PC-3 (cell line): ENCODE measurements around the gene EIF4E. TPM values are rescaled to one million over a fixed set of nuclear protein-coding genes. Genes with fewer than 3 reads are reported as not detected.

ENCODE experiments used
- ATAC-seq: fragments of 200-7000 bp; cut with Tn5 transposase; 2 replicates; pipeline ENCODE4 v1.9.1; 2020; ENCODE audit warnings: mild to moderate bottlenecking, moderate library complexity
- BruUV-seq: library from RNA; stranded (reverse); fragments of 400-500 nt; replicated peaks from 2 replicates; lab custom pipeline; 2021; lab: Mats Ljungman, UMichigan
- CTCF ChIA-PET: fragments of 300-600 bp; sonication (Branson Sonifier 250); formaldehyde crosslinking; loops from one replicate; lab custom pipeline; 2022; ENCODE audit warnings: antibody characterized with exemption; lab: Charles Lee
- POLR2A ChIA-PET: fragments of 300-600 bp; sonication (Branson Sonifier 250); formaldehyde crosslinking; loops from one replicate; lab custom pipeline; 2022; ENCODE audit warnings: antibody characterized with exemption; ENCODE audit not compliant: unreplicated experiment; lab: Charles Lee
- DNase-seq: peaks from one replicate; pipeline ENCODE4 v3.0.0-alpha.2; 2015
- H2AFZ ChIP-seq: fragments of 300-600 bp; sonication (generic); 2 replicates; pipeline ENCODE4 v1.6.0; 2016; ENCODE audit warnings: antibody characterized with exemption, low read length
- H3F3A ChIP-seq: fragments of 300-600 bp; sonication (generic); one replicate; pipeline ENCODE4 v1.6.0; 2017; ENCODE audit warnings: antibody characterized with exemption, low read length, control low read depth, mild to moderate bottlenecking; ENCODE audit not compliant: unreplicated experiment
- H3K27ac ChIP-seq: fragments of 300-600 bp; sonication (generic); 2 replicates; pipeline ENCODE4 v1.5.1; 2016; ENCODE audit warnings: mild to moderate bottlenecking, low read length
- H3K27me3 ChIP-seq: fragments of 300-600 bp; sonication (generic); 2 replicates; pipeline ENCODE4 v1.6.1; 2016; ENCODE audit warnings: low read length, mixed read lengths
- H3K36me3 ChIP-seq: fragments of 300-600 bp; sonication (generic); 2 replicates; pipeline ENCODE4 v1.6.1; 2016; ENCODE audit warnings: low read depth, mixed run types, low read length, mixed read lengths
- H3K4me1 ChIP-seq: fragments of 300-600 bp; sonication (generic); 2 replicates; pipeline ENCODE4 v1.5.1; 2016; ENCODE audit warnings: low read length; ENCODE audit not compliant: insufficient read depth
- H3K4me2 ChIP-seq: fragments of 300-600 bp; sonication (generic); 2 replicates; pipeline ENCODE4 v1.6.0; 2016; ENCODE audit warnings: low read length
- H3K4me3 ChIP-seq: fragments of 300-600 bp; sonication (generic); 2 replicates; pipeline ENCODE4 v1.5.1; 2016; ENCODE audit warnings: mild to moderate bottlenecking, low read length, mixed read lengths
- H3K79me2 ChIP-seq: fragments of 300-600 bp; sonication (generic); 2 replicates; pipeline ENCODE4 v1.6.1; 2017; ENCODE audit warnings: low read length, mixed read lengths
- H3K9ac ChIP-seq: fragments of 300-600 bp; sonication (generic); 2 replicates; pipeline ENCODE4 v1.6.0; 2016; ENCODE audit warnings: mild to moderate bottlenecking, low read length
- H3K9me2 ChIP-seq: fragments of 300-600 bp; sonication (generic); replicated peaks from 2 replicates; pipeline ENCODE4 v1.6.1; 2016; ENCODE audit warnings: mixed run types, low read length, mixed read lengths
- H3K9me3 ChIP-seq: fragments of 300-600 bp; sonication (generic); 2 replicates; pipeline ENCODE4 v1.6.1; 2016; ENCODE audit warnings: low read length, mixed read lengths
- H4K20me1 ChIP-seq: fragments of 300-600 bp; sonication (generic); 2 replicates; pipeline ENCODE4 v1.6.1; 2016; ENCODE audit warnings: low read length, mixed read lengths
- CTCF ChIP-seq: fragments of 300-600 bp; sonication (generic); conservative IDR thresholded peaks from 2 replicates; pipeline ENCODE4 v1.5.1; 2017; ENCODE audit warnings: antibody characterized with exemption, low read depth, mild to moderate bottlenecking, low read length
- EZH2 ChIP-seq: fragments of 300-600 bp; sonication (generic); IDR thresholded peaks from one replicate; pipeline ENCODE4 v1.6.1; 2017; ENCODE audit warnings: antibody characterized with exemption, mild to moderate bottlenecking, low read length; ENCODE audit not compliant: unreplicated experiment
- EZH2phosphoT487 ChIP-seq: fragments of 300-600 bp; sonication (generic); IDR thresholded peaks from 2 replicates; pipeline ENCODE4 v1.6.1; 2018; ENCODE audit warnings: mild to moderate bottlenecking, antibody characterized with exemption, low read length, borderline replicate concordance
- intact Hi-C: fragments of 100-400 bp; cut with micrococcal nuclease; formaldehyde crosslinking; loops from 2 replicates; pipeline ENCODE4 v1.9.0; 2023
- total RNA-seq: library from RNA; depleted of rRNA; stranded (reverse); fragments of >200 nt; gene quantifications from 2 replicates; pipeline ENCODE4 v1.2.3, GENCODE V29; 2014

Gene EIF4E
- total RNA-seq, 1 experiment from 2014 or later, result 134 TPM

GRCh38 chr4:98976716-98977115 lies 47.8 kb upstream of the EIF4E start:
- no peak for TF ChIP-seq CTCF
- peak; percentile 78 for DNase-seq
- CTCF ChIA-PET, result no interaction called here

GRCh38 chr4:98969878-98970785 lies 41.2 kb upstream of the EIF4E start:
- Histone ChIP-seq H3F3A (no peaks in the 10 kb centered on the region), H3K4me1 (no peaks in the 10 kb centered on the region), H3K9me2 (no peaks in the 10 kb centered on the region), H3K79me2 (no peaks in the 10 kb centered on the region), H3K4me3 (no peak overlapping the region), H3K36me3 (no peaks in the 10 kb centered on the region), H3K27ac (no peak overlapping the region), H3K9ac (no peak overlapping the region), H3K4me2 (0 out of 2 replicates have a peak overlapping the region, but pooled peaks have one; percentile 15), H2AFZ (peak overlapping the region; percentile 40; the same call in 1 of the 2 replicates), H3K27me3 (no peaks in the 10 kb centered on the region), H3K9me3 (no peaks in the 10 kb centered on the region), H4K20me1 (no peaks in the 10 kb centered on the region)
- no TSS peak for BruUV-seq
- CTCF ChIA-PET, result no interaction called here
- TF ChIP-seq CTCF (no peak), EZH2phosphoT487 (no peak), EZH2 (no peak)
- POLR2A ChIA-PET, result no interaction called here
- peak; percentile 9 for DNase-seq
- intact Hi-C loops, result no loop called here
- no peak for ATAC-seq

More at GRCh38 chr4:98976716-98977115, 47.8 kb upstream of the EIF4E start:
- Histone ChIP-seq H3K27me3 (no peaks in the 10 kb centered on the region), H3K9ac (no peak overlapping the region), H3K27ac (no peak overlapping the region), H3K9me3 (no peaks in the 10 kb centered on the region), H3K36me3 (no peaks in the 10 kb centered on the region), H3K9me2 (no peaks in the 10 kb centered on the region), H3K79me2 (no peaks in the 10 kb centered on the region), H3K4me2 (no peak overlapping the region), H4K20me1 (no peaks in the 10 kb centered on the region), H3K4me1 (0 out of 2 replicates have a peak, but pooled peaks cover 3% of the 10 kb centered on the region), H3K4me3 (no peak overlapping the region), H3F3A (no peaks in the 10 kb centered on the region), H2AFZ (no peak overlapping the region)
- intact Hi-C loops, result no loop called here
- peak; percentile 80 for ATAC-seq
- BruUV-seq, result no TSS peak
- POLR2A ChIA-PET, result no interaction called here

- ATAC-seq (no peak), DNase-seq (no peak)
- no peaks in the 10 kb centered on the region for H3F3A ChIP-seq
- no TSS peak for BruUV-seq
- no peak for TF ChIP-seq EZH2phosphoT487
- TF ChIP-seq CTCF, result no peak
- no peak for TF ChIP-seq EZH2
- POLR2A ChIA-PET, result no interaction called here
- no peaks in the 10 kb centered on the region for H3K9me2 ChIP-seq
- no peak overlapping the region for H3K4me2 ChIP-seq
- H2AFZ ChIP-seq, result no peak overlapping the region
- no peaks in the 10 kb centered on the region for H3K36me3 ChIP-seq
- intact Hi-C loops, result no loop called here
- H3K4me1 ChIP-seq, result peaks cover 11% of the 10 kb centered on the region; the same call in 1 of the 2 replicates
- H3K27me3 ChIP-seq, result no peaks in the 10 kb centered on the region
- H3K9ac ChIP-seq, result no peak overlapping the region
- CTCF ChIA-PET, result no interaction called here
- no peak overlapping the region for H3K27ac ChIP-seq
- H4K20me1 ChIP-seq, result no peaks in the 10 kb centered on the region
- H3K9me3 ChIP-seq, result no peaks in the 10 kb centered on the region
- H3K4me3 ChIP-seq, result no peak overlapping the region
- no peaks in the 10 kb centered on the region for H3K79me2 ChIP-seq
Observed at GRCh38 chr4:98967786-98968329, 38.9 kb upstream of the EIF4E start.
